Colonic mucosa (tissue), 4 donors: ENCODE results near the gene GPS2. TPM values are rescaled to one million over a fixed set of nuclear protein-coding genes. Genes with fewer than 3 reads are reported as not detected.

ENCODE experiments used
- DNase-seq: peaks from one replicate; pipeline ENCODE4 v3.0.0-alpha.2; 2020
- H3K27ac ChIP-seq: fragments of 200-600 bp; one replicate; pipeline ENCODE4 v1.8.0; 2021
- H3K27me3 ChIP-seq: fragments of 200-600 bp; one replicate; pipeline ENCODE4 v1.8.0; 2021
- H3K36me3 ChIP-seq: fragments of 200-600 bp; one replicate; pipeline ENCODE4 v1.8.0; 2021
- H3K4me1 ChIP-seq: fragments of 200-600 bp; one replicate; pipeline ENCODE4 v1.8.0; 2021; ENCODE audit warnings: mild to moderate bottlenecking
- H3K4me3 ChIP-seq: fragments of 200-600 bp; one replicate; pipeline ENCODE4 v1.8.0; 2021
- H3K9ac ChIP-seq, 2 donors: one replicate each; pipeline ENCODE4 v1.7.0; 2013; ENCODE audit warnings: control low read depth in 2 of 2, low read depth in 2 of 2, low read length in 2 of 2
- H3K9me3 ChIP-seq: fragments of 200-600 bp; one replicate; pipeline ENCODE4 v1.8.0; 2021
- intact Hi-C: fragments of 100-400 bp; cut with DNase I; formaldehyde crosslinking; loops from one replicate; pipeline ENCODE4 v1.14.1; 2022
- total RNA-seq, 2 donors: library from RNA; stranded (reverse); fragmentation: NEBNext Ultra II Directional in 1 of 2; extraction: Animal tissue kit (Norgen Biotek cat#: 25700) in 1 of 2; gene quantifications; one replicate each; pipeline ENCODE4 v1.2.1, GENCODE V29; 2021
- TF ChIP-seq, protein P1 (sequence below): fragments of 200-600 bp; IDR thresholded peaks from one replicate; pipeline ENCODE4 v1.8.0; 2022; ENCODE audit warnings: antibody characterized with exemption, mild to moderate bottlenecking
- donor health status: healthy.
- donor health status: DM: no; HTN: no; CAD: no.
- donor health status: DM: no; HTN: no; CAD: no.

GPS2 gene
- total RNA-seq, 2 donors from 2014 or later, result 53.8 to 85.7 TPM

DNA sequence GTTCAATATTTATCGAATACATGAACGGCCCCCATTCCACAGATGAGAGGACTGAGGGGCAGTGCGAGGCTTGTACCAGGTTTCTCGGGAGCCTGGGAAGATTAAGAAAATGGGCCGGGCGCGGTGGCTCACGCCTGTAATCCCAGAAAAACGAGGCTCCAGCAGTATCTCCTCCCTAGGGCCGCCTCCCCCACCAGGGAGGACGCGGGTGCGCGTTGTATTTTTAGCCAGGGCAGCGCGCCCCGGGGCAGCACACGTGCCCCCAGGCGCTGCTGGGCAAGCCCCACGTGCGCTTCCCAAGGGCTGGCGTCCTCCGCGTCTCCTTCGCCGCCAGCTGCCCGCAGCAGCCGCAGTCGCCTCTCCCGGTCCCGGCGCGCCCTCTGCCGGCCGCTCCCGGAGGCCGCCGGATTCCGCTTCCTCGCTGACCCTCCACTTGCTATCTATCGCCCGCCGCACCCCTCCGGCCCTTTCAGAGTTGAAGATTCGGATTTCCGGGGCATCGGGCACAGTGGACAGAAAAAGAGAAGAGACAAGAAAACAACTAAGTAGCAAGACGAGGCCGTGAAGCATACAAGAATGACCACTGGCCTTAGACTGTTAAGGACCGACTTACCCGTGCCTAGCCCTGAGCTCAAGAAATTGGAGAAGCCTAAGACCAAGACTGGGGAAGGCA, 18.8 kb downstream of the GPS2 start:
- no peaks in the 10 kb centered on the region for H3K9me3 ChIP-seq
- peak; percentile 83 for DNase-seq
- H3K36me3 ChIP-seq, result no peaks in the 10 kb centered on the region
- peak overlapping the region; percentile 35 to 74 for H3K9ac ChIP-seq
- H3K27me3 ChIP-seq, result peaks cover 4% of the 10 kb centered on the region
- H3K4me3 ChIP-seq, result peak overlapping the region; percentile 6
- H3K4me1 ChIP-seq, result peaks cover 16% of the 10 kb centered on the region
- intact Hi-C loops, result loop anchor here (5.0 kb wide), 1 partner anchor 34 kb away; the partner anchor contains the start of gene CLDN7
- H3K27ac ChIP-seq, result no peak overlapping the region
- TF ChIP-seq, protein P1, sequence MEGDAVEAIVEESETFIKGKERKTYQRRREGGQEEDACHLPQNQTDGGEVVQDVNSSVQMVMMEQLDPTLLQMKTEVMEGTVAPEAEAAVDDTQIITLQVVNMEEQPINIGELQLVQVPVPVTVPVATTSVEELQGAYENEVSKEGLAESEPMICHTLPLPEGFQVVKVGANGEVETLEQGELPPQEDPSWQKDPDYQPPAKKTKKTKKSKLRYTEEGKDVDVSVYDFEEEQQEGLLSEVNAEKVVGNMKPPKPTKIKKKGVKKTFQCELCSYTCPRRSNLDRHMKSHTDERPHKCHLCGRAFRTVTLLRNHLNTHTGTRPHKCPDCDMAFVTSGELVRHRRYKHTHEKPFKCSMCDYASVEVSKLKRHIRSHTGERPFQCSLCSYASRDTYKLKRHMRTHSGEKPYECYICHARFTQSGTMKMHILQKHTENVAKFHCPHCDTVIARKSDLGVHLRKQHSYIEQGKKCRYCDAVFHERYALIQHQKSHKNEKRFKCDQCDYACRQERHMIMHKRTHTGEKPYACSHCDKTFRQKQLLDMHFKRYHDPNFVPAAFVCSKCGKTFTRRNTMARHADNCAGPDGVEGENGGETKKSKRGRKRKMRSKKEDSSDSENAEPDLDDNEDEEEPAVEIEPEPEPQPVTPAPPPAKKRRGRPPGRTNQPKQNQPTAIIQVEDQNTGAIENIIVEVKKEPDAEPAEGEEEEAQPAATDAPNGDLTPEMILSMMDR, result peak; percentile 90

DNA sequence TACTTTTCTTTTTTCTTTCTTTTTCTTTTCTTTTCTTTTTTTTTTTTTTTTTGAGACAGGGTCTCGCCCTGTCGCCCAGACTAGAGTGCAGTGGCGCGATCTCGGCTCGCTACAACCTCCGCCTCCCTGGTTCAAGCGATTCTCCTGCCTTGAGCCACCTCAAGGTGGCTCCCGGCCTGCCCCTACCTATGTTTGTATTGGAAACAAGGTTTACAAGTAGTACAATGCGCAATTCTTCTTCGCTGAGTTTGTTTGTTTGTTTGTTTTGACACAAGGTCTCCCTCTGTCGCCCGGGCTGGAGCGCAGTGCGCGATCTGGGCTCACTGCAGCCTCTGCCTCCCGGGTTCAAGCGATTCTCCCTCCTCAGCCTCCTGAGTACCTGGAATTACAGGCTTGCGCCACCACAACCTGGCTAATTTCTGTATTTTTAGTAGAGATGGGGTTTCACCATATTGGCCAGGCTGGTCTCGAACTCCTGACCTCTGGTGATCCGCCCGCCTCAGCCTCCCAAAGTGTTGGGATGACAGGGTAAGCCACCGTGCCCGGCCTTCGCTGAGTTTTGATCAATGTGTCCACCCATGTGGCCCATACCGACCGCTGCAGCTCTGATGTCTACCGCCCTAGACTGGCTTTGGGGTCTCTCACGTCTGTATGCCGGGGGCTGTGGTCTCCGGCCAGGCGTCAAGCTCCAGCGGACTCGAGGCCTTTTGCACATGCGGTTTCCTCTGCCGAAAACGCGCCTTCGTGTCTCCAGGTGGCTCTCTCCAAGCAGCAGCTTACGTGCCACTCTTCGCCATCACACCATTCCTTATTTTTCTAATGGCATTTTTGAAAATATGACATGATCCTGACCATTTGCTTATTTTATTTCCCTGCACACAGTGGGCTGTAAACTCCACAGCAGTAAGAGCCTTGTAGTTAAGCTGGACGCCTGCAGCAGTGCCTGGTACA, 19.7 kb downstream of the GPS2 start:
- intact Hi-C loops, result loop anchor here (5.0 kb wide), 1 partner anchor 33 kb away; the partner anchor contains the start of gene CLDN7
- Histone ChIP-seq H3K27ac (peak overlapping the region; percentile 80), H3K27me3 (peaks cover 4% of the 10 kb centered on the region), H3K4me3 (peak overlapping the region; percentile 26), H3K4me1 (peaks cover 16% of the 10 kb centered on the region), H3K36me3 (no peaks in the 10 kb centered on the region), H3K9me3 (no peaks in the 10 kb centered on the region), H3K9ac (peak overlapping the region; percentile 50 to 74)
- DNase-seq, result peak; percentile 38
- TF ChIP-seq, protein P1, result no peak

DNA sequence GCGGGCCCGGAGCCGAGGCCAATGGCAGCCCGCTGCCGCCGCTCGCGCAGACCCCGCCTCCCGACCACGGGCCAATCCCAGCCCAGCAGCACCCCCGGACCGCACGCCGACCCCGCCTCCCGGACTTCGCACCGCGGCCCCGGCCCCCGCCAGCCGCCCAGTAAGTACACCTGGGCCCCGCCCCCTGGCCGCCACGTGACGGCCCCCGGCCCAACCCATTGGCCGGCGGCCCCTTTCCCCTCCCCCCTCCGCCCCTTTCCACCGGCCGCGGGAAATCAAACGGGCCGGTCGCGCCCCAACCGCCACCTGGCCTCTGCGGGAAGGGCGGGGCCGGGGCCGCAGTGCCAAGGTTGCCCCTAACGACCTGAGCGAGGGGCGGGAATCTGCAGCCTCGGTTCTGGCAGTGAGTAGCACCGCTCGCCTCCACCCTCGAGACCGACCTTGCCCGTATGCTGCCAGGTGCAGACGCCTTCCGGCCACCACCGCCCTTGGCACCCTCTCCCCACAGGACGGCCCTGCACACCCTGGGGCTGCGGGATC, 20.5 kb downstream of the GPS2 start, which contains the start of gene YBX2:
TSS of gene YBX2 (minus strand) at position 26 of the 540 bp plus-strand sequence. CDS start 139 bp downstream, outside the sequence.
- Histone ChIP-seq H3K4me1 (peaks cover 16% of the 10 kb centered on the region), H3K9ac (peak within 1 kb of the TSS; percentile 50 to 74), H3K27ac (peak within 1 kb of the TSS; percentile 80), H3K9me3 (no peaks in the 10 kb centered on the region), H3K36me3 (no peaks in the 10 kb centered on the region), H3K27me3 (peaks cover 4% of the 10 kb centered on the region), H3K4me3 (peak within 1 kb of the TSS; percentile 26)
- intact Hi-C loops, result loop anchor here (5.0 kb wide), 1 partner anchor 32 kb away; the partner anchor contains the start of gene CLDN7
- TF ChIP-seq, protein P1, result no peak
- DNase-seq, result peak; percentile 94

DNA sequence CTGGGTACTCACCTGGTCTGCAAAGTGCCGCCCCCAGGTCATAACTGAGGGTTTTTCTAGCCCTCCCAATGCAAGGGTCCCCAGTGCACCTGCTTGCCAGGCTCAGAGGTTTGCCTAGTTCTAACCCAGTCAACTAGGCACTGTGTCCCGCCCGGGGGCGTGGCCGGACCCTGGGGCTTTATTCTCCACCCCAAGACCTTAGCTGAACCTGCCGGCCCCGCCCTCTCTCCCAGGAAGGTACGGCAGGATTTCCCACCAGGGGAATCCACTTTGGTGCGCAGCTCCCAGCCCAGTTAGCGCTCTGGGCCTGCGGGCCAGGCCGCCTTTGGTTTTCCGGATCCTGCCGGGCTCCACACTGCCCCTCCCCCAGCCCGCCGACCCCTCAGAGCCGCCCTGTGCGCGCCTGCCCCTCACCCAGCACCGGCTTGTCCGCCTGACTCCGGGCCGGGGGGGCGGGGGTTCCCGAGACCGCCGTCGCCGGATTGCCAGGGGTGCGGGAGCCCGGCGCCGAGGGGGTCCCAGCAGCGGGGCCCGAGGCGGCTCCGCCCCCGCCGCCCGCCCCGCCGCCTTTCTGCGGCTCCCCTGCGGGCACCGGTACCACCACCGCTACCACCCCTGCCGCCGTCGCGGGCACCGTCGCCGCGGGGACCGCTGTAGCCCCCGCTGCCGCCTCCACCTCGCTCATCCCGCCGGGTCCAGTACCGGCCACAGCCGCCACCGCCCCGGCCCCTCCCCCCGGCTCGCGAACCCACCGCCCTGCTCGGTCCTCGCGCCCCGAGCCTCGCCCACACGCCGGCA, 21.1 kb downstream of the GPS2 start:
- H3K4me1 ChIP-seq, result peaks cover 16% of the 10 kb centered on the region
- H3K9me3 ChIP-seq, result no peaks in the 10 kb centered on the region
- peak overlapping the region; percentile 43 to 70 for H3K9ac ChIP-seq
- intact Hi-C loops, result no loop called here
- H3K36me3 ChIP-seq, result no peaks in the 10 kb centered on the region
- H3K27me3 ChIP-seq, result peaks cover 4% of the 10 kb centered on the region
- peak; percentile 94 for DNase-seq
- TF ChIP-seq, protein P1, result no peak
- peak overlapping the region; percentile 26 for H3K4me3 ChIP-seq
- H3K27ac ChIP-seq, result peak overlapping the region; percentile 76
